ENCODE measurements around the gene NFX1. TPM values are rescaled to one million over a fixed set of nuclear protein-coding genes. Genes with fewer than 3 reads are reported as not detected.
"Not testable (repeated sequence)": the region's sequence is repeated elsewhere in the genome, so short reads cannot be mapped to it uniquely, and the experiment has no call there.

NFX1 gene
- total and polyA plus RNA-seq, 8 donors, result 11.3 to 46.9 (median 25.5) TPM

- Histone ChIP-seq H3K4me3 (no peak overlapping the region), H3K9me3 (no peaks in the 10 kb centered on the region), H3K27me3 (no peaks in the 10 kb centered on the region), H3K4me1 (peaks cover 6 to 36% (median 21%) of the 10 kb centered on the region in 4 donors), H3K36me3 (peaks cover 13 to 95% (median 74%) of the 10 kb centered on the region in 4 donors), H3K27ac (peak overlapping the region in 2 of 5 donors; percentile 85 to 90)
- 67 to 82% (median 79%) methylated on average over 3 of the region's 3 CpGs for WGBS, 5 donors
- intact Hi-C loops (cut with DNase I; ENCODE audit: low total_unique reads), result no loop called here
- DNase-seq, result no peak
- TF ChIP-seq EP300 (IDR thresholded peaks at IDR 0.05) (no peak), POLR2A (IDR thresholded peaks at IDR 0.05) (no peak), CTCF (IDR thresholded peaks at IDR 0.05) (no peak), POLR2AphosphoS5 (IDR thresholded peaks at IDR 0.05) (no peak)
Measured at GRCh38 chr9:33331377-33331891, 41.1 kb downstream of the NFX1 start.

DNA sequence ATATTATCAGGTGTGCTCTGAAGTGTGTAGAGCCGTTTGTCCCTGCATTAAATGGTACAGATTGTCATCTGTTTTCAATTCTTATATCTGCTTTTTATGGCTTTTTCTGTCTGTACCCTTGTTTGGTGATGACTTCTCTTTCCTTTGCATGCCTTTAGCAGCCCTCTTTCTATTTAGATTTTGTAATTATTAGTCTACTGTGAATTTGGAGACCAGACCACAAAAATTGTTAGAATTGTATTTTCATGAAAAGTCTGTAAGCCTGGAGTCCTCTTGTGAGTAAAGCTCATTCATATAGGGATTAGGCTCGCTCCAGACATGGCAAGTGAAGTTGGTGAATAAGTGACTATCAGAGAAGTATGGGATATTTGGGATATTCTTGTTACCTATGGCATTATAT is 41.7 kb downstream of the NFX1 start:
- Histone ChIP-seq H3K4me3 (no peak overlapping the region), H3K27me3 (no peaks in the 10 kb centered on the region), H3K36me3 (peaks cover 19 to 99% (median 79%) of the 10 kb centered on the region in 4 donors), H3K4me1 (peaks cover 6 to 36% (median 21%) of the 10 kb centered on the region in 4 donors), H3K27ac (no peak overlapping the region), H3K9me3 (no peaks in the 10 kb centered on the region)
- DNase-seq, result no peak
- intact Hi-C loops (cut with DNase I; ENCODE audit: low total_unique reads), result no loop called here
- TF ChIP-seq POLR2A (IDR thresholded peaks at IDR 0.05), result no peak
- no peak for TF ChIP-seq CTCF (IDR thresholded peaks at IDR 0.05)
- no peak for TF ChIP-seq POLR2AphosphoS5 (IDR thresholded peaks at IDR 0.05)
- no peak for TF ChIP-seq EP300 (IDR thresholded peaks at IDR 0.05)
- WGBS, 5 donors, result 62 to 82% (median 76%) methylated on average over 2 of the region's 2 CpGs

DNA sequence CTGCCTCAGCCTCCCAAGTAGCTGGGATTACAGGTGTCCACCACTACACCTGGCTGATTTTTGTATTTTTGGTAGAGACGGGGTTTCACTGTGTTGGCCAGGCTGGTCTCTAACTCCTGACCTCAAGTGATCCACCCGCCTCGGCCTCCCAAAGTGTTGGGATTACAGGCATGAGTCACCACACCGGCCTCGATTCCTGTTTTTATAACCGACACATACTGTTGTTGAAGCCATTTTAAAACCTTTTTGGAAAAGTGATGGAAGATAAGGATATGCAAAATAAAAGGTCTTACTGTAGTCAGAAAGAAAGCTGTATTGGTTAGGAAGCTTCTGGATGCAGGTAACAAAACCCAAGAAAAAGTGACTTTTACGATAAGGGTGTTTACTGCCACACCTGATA is 42.6 kb downstream of the NFX1 start:
- H3K27me3 ChIP-seq; H3K4me3 ChIP-seq; DNase-seq; H3K9me3 ChIP-seq; intact Hi-C loops (cut with DNase I; ENCODE audit: low total_unique reads): not testable (repeated sequence)
- Histone ChIP-seq H3K36me3 (peaks cover 24 to 99% (median 79%) of the 10 kb centered on the region in 4 donors), H3K27ac (peak overlapping the region in 1 of 5 donors; percentile 15), H3K4me1 (peaks cover 3 to 30% (median 16%) of the 10 kb centered on the region in 4 donors)
- WGBS, 5 donors, result 81 to 92% (median 86%) methylated on average over 7 of the region's 7 CpGs

- Histone ChIP-seq H3K4me1 (no peaks in the 10 kb centered on the region), H3K36me3 (peaks cover 77 to 100% (median 100%) of the 10 kb centered on the region in 4 donors), H3K4me3 (no peak overlapping the region), H3K27me3 (no peaks in the 10 kb centered on the region), H3K9me3 (peaks cover 0 to 14% (median 6%) of the 10 kb centered on the region in 4 donors), H3K27ac (no peak overlapping the region)
- DNase-seq, result no peak
- TF ChIP-seq EP300 (IDR thresholded peaks at IDR 0.05) (no peak), POLR2A (IDR thresholded peaks at IDR 0.05) (no peak), POLR2AphosphoS5 (IDR thresholded peaks at IDR 0.05) (no peak), CTCF (IDR thresholded peaks at IDR 0.05) (no peak)
- 84 to 100% (median 97%) methylated on average over 3 of the region's 3 CpGs for WGBS, 5 donors
- intact Hi-C loops (cut with DNase I; ENCODE audit: low total_unique reads), result no loop called here
Measured at GRCh38 chr9:33340186-33340585, 49.9 kb downstream of the NFX1 start.

DNA sequence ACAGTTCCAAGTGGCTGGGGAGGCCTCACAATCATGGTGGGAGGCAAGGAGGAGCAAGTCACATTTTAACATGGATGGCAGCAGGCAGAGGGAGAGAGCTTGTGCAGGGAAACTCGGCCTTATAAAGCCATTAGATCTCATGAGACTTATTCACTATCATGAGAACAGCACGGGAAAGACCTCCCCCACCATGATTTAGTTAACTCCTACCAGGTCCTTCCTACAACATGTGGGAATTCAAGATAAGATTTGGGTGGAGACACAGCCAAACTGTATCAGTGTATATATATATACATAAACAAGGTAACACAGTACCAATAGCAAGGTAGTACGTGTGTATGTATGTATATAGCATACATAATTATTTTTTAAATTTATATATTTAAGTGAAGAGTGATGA is 50.9 kb downstream of the NFX1 start:
- TF ChIP-seq CTCF (IDR thresholded peaks at IDR 0.05) (no peak), EP300 (IDR thresholded peaks at IDR 0.05) (no peak), POLR2A (IDR thresholded peaks at IDR 0.05) (no peak), POLR2AphosphoS5 (IDR thresholded peaks at IDR 0.05) (no peak)
- H3K27me3 ChIP-seq, result no peaks in the 10 kb centered on the region
- DNase-seq, result no peak
- H3K4me3 ChIP-seq, result no peak overlapping the region
- no peaks in the 10 kb centered on the region for H3K4me1 ChIP-seq
- H3K27ac ChIP-seq, result no peak overlapping the region
- peaks cover 84 to 100% (median 100%) of the 10 kb centered on the region in 4 donors for H3K36me3 ChIP-seq
- H3K9me3 ChIP-seq, result peaks cover 0 to 14% (median 6%) of the 10 kb centered on the region in 4 donors
- WGBS, 5 donors, result 85 to 96% (median 88%) methylated on average over 3 of the region's 3 CpGs
- intact Hi-C loops (cut with DNase I; ENCODE audit: low total_unique reads), result no loop called here

Data from stomach (tissue), 9 donors.